ENCODE results near the gene MRPS5.

MRPS5 gene

GRCh38 chr2:95158891-95159619 lies 37.4 kb upstream of the MRPS5 start:
- DNase-seq: peak; percentile 40 to 72
- intact Hi-C loops (cut with DNase I; ENCODE audit: low total_unique reads): loop anchor here (5.0 kb wide), 1 partner anchor 37 kb away; the partner anchor contains the start of gene MRPS5
- Histone ChIP-seq H3K27me3 (no peaks in the 10 kb centered on the region), H3K4me3 (peak overlapping the region; percentile 82 to 87), H3K9me3 (no peaks in the 10 kb centered on the region), H3K27ac (peak overlapping the region; percentile 90 to 92), H3K4me1 (peaks cover 0 to 16% (median 12%) of the 10 kb centered on the region in 4 donors), H3K36me3 (peaks cover 27 to 35% (median 28%) of the 10 kb centered on the region in 3 donors)
- no peak for TF ChIP-seq CTCF (IDR thresholded peaks at IDR 0.05)

- no peak for TF ChIP-seq CTCF (IDR thresholded peaks at IDR 0.05)
- Histone ChIP-seq H3K27ac (peak overlapping the region; percentile 90 to 92), H3K9me3 (no peaks in the 10 kb centered on the region), H3K27me3 (no peaks in the 10 kb centered on the region), H3K4me1 (peaks cover 0 to 13% (median 11%) of the 10 kb centered on the region in 4 donors), H3K36me3 (peaks cover 34 to 40% (median 34%) of the 10 kb centered on the region in 3 donors), H3K4me3 (peak overlapping the region; percentile 82 to 87)
- intact Hi-C loops (cut with DNase I; ENCODE audit: low total_unique reads): loop anchor here (5.0 kb wide), 1 partner anchor 36 kb away; the partner anchor contains the start of gene MRPS5
- DNase-seq: no peak
Observed at GRCh38 chr2:95158441-95158840, 36.8 kb upstream of the MRPS5 start.

GRCh38 chr2:95149397-95149984 lies 27.9 kb upstream of the MRPS5 start:
- no peak for DNase-seq
- no peaks in the 10 kb centered on the region for H3K4me1 ChIP-seq
- peaks cover 98 to 99% (median 98%) of the 10 kb centered on the region in 3 donors for H3K36me3 ChIP-seq
- H3K9me3 ChIP-seq: peaks cover 13 to 86% (median 67%) of the 10 kb centered on the region in 3 donors
- no peak for TF ChIP-seq CTCF (IDR thresholded peaks at IDR 0.05)
- intact Hi-C loops (cut with DNase I; ENCODE audit: low total_unique reads): no loop called here
- H3K27ac ChIP-seq: no peak overlapping the region
- no peak overlapping the region for H3K4me3 ChIP-seq
- no peaks in the 10 kb centered on the region for H3K27me3 ChIP-seq

GRCh38 chr2:95143838-95144237 lies 22.2 kb upstream of the MRPS5 start:
- DNase-seq: no peak
- H3K4me3 ChIP-seq: no peak overlapping the region
- H3K36me3 ChIP-seq: peaks cover 71 to 94% (median 73%) of the 10 kb centered on the region in 3 donors
- H3K27me3 ChIP-seq: no peaks in the 10 kb centered on the region
- peaks cover 8 to 83% (median 70%) of the 10 kb centered on the region in 3 donors for H3K9me3 ChIP-seq
- no peak for TF ChIP-seq CTCF (IDR thresholded peaks at IDR 0.05)
- no peak overlapping the region for H3K27ac ChIP-seq
- H3K4me1 ChIP-seq: no peaks in the 10 kb centered on the region
- intact Hi-C loops (cut with DNase I; ENCODE audit: low total_unique reads): no loop called here

- no peak overlapping the region for H3K27ac ChIP-seq
- no peaks in the 10 kb centered on the region for H3K27me3 ChIP-seq
- H3K9me3 ChIP-seq: peaks cover 0 to 51% (median 30%) of the 10 kb centered on the region in 3 donors
- intact Hi-C loops (cut with DNase I; ENCODE audit: low total_unique reads): no loop called here
- peaks cover 24 to 50% (median 39%) of the 10 kb centered on the region in 3 donors for H3K36me3 ChIP-seq
- TF ChIP-seq CTCF (IDR thresholded peaks at IDR 0.05): no peak
- no peak for DNase-seq
- H3K4me3 ChIP-seq: no peak overlapping the region
- H3K4me1 ChIP-seq: no peaks in the 10 kb centered on the region
Observed at GRCh38 chr2:95138702-95139101, 17.1 kb upstream of the MRPS5 start.

All from tibial artery (tissue), 4 donors.